ENCODE results near the gene TPK1.
A peak's percentile ranks its signal among the peaks of the same experiment; 100 is the strongest.

Gene TPK1

GRCh38 chr7:144439717-144440205, 396.1 kb downstream of the TPK1 start:
- no peak overlapping the region for H2AFZ ChIP-seq (ENCODE audit: low read depth)
- H3K79me2 ChIP-seq (ENCODE audit: insufficient read depth, low read depth): no peaks in the 10 kb centered on the region
- H3K27me3 ChIP-seq (ENCODE audit: insufficient read depth, low read depth): no peaks in the 10 kb centered on the region
- H3K36me3 ChIP-seq (ENCODE audit: insufficient read depth): no peaks in the 10 kb centered on the region
- H3K4me1 ChIP-seq (ENCODE audit: low read depth, poor library complexity, severe bottlenecking): no peaks in the 10 kb centered on the region
- H3K4me3 ChIP-seq (IDR thresholded peaks at IDR 0.05; ENCODE audit: insufficient read depth, low read depth, low read length): no peak overlapping the region
- H4K20me1 ChIP-seq (ENCODE audit: insufficient read depth): no peaks in the 10 kb centered on the region
- H3K9ac ChIP-seq: no peak overlapping the region
- no peak overlapping the region for H3K27ac ChIP-seq
- no peak for TF ChIP-seq CTCF (conservative IDR thresholded peaks at IDR 0.05; ENCODE audit: low read depth, low read length)
- no peak overlapping the region for H3K4me2 ChIP-seq

GRCh38 chr7:144438759-144439158, 397.1 kb downstream of the TPK1 start:
- no peak overlapping the region for H2AFZ ChIP-seq (ENCODE audit: low read depth)
- TF ChIP-seq CTCF (conservative IDR thresholded peaks at IDR 0.05; ENCODE audit: low read depth, low read length): no peak
- no peak overlapping the region for H3K4me2 ChIP-seq
- no peak overlapping the region for H3K27ac ChIP-seq
- H3K36me3 ChIP-seq (ENCODE audit: insufficient read depth): no peaks in the 10 kb centered on the region
- no peak overlapping the region for H3K9ac ChIP-seq
- no peaks in the 10 kb centered on the region for H3K27me3 ChIP-seq (ENCODE audit: insufficient read depth, low read depth)
- H3K4me3 ChIP-seq (IDR thresholded peaks at IDR 0.05; ENCODE audit: insufficient read depth, low read depth, low read length): no peak overlapping the region
- H4K20me1 ChIP-seq (ENCODE audit: insufficient read depth): no peaks in the 10 kb centered on the region
- H3K4me1 ChIP-seq (ENCODE audit: low read depth, poor library complexity, severe bottlenecking): no peaks in the 10 kb centered on the region
- H3K79me2 ChIP-seq (ENCODE audit: insufficient read depth, low read depth): no peaks in the 10 kb centered on the region

- H3K36me3 ChIP-seq (ENCODE audit: insufficient read depth): no peaks in the 10 kb centered on the region
- no peak overlapping the region for H3K27ac ChIP-seq
- no peaks in the 10 kb centered on the region for H3K79me2 ChIP-seq (ENCODE audit: insufficient read depth, low read depth)
- H3K4me3 ChIP-seq (IDR thresholded peaks at IDR 0.05; ENCODE audit: insufficient read depth, low read depth, low read length): no peak overlapping the region
- no peaks in the 10 kb centered on the region for H3K4me1 ChIP-seq (ENCODE audit: low read depth, poor library complexity, severe bottlenecking)
- no peaks in the 10 kb centered on the region for H4K20me1 ChIP-seq (ENCODE audit: insufficient read depth)
- TF ChIP-seq CTCF (conservative IDR thresholded peaks at IDR 0.05; ENCODE audit: low read depth, low read length): peak; percentile 85
- H2AFZ ChIP-seq (ENCODE audit: low read depth): no peak overlapping the region
- H3K9ac ChIP-seq: no peak overlapping the region
- H3K27me3 ChIP-seq (ENCODE audit: insufficient read depth, low read depth): no peaks in the 10 kb centered on the region
- H3K4me2 ChIP-seq: no peak overlapping the region
Measured at GRCh38 chr7:144437370-144438191, 398.3 kb downstream of the TPK1 start.

- H3K4me1 ChIP-seq (ENCODE audit: low read depth, poor library complexity, severe bottlenecking): no peaks in the 10 kb centered on the region
- H3K4me2 ChIP-seq: no peak overlapping the region
- no peaks in the 10 kb centered on the region for H3K27me3 ChIP-seq (ENCODE audit: insufficient read depth, low read depth)
- no peak for TF ChIP-seq CTCF (conservative IDR thresholded peaks at IDR 0.05; ENCODE audit: low read depth, low read length)
- no peak overlapping the region for H3K27ac ChIP-seq
- H3K9ac ChIP-seq: no peak overlapping the region
- no peaks in the 10 kb centered on the region for H3K79me2 ChIP-seq (ENCODE audit: insufficient read depth, low read depth)
- no peaks in the 10 kb centered on the region for H3K36me3 ChIP-seq (ENCODE audit: insufficient read depth)
- H2AFZ ChIP-seq (ENCODE audit: low read depth): no peak overlapping the region
- no peak overlapping the region for H3K4me3 ChIP-seq (IDR thresholded peaks at IDR 0.05; ENCODE audit: insufficient read depth, low read depth, low read length)
- H4K20me1 ChIP-seq (ENCODE audit: insufficient read depth): no peaks in the 10 kb centered on the region
Measured at GRCh38 chr7:144436500-144436899, 399.4 kb downstream of the TPK1 start.
